Stimulated activated CD4-positive, alpha-beta T cell treated with anti-CD3 and anti-CD28 coated beads, Interleukin-2, amount 100 ng/mL, for 24 hours (primary cell): ENCODE data around the gene GDPD4.

Source experiments
- DNase-seq, 2 donors: peaks; one replicate each; pipeline ENCODE4 v3.0.0-alpha.2; 2020

Gene GDPD4

DNA sequence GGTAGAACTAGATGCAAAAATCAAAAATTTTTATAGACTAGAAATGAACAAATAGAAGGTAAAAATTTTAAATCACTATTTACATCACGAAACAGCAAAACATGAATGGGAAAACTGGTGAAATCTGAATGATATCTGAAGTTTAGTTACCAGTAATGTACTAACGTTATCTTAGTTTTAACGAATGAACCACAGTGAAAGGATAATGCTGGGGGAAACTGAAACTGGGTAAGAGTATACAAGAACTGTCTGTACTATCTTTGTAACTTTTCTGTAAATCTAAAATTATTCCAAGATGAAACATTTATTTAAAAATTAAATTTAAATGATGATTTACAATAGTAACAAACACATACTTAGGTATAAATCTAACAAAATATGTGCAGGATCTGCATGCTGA is 7.4 kb downstream of the GDPD4 start:
- no peak for DNase-seq

DNA sequence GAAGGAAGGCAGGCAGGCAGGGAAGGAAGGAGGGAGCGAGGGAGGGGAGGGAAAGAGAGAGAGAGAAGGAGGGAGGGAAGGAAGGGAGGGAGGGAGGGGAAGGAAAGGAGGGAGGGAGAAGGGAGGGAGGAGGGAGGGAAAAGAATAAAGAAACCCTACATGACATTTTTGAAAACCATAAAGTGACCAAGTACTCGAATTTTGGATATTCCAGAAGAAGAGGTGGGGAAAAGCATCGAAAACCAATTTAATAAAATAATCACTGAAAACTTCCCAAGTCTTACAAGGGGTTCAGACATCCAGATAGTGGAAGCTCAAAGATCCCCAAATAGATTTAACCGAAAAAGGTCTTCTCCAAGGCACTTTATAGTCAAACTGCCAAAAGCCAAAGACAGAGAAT is 11.7 kb downstream of the GDPD4 start:
- no peak for DNase-seq

DNA sequence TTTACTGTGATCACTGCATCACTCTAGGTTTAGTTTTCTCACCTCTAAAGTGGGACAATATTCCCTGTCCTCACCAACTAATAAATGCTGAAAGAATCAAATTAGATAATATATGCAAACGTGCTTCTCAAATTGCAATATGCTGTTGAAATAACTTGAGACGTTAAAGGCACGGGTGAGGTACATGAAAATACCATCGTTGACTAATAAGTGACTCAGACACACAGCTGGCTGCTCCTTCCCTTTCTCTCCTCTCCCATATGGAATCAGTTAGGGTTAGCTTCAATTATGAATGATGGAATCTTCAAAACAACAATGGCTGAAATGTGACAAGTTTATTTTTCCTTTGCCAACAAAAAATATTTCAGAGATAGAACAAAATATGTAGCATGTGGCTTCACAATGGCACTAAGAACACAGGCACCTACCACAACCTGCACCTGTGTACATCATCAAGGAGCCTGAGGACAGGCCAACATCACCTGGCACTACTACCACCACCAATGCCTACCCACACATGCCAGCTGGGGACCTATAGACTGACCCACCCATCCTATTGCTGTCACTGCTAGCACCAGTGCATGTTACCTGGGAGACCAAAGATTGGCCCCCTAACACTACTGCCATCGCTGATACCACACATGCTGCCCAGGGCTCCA is 13.7 kb downstream of the GDPD4 start:
- DNase-seq: no peak

DNA sequence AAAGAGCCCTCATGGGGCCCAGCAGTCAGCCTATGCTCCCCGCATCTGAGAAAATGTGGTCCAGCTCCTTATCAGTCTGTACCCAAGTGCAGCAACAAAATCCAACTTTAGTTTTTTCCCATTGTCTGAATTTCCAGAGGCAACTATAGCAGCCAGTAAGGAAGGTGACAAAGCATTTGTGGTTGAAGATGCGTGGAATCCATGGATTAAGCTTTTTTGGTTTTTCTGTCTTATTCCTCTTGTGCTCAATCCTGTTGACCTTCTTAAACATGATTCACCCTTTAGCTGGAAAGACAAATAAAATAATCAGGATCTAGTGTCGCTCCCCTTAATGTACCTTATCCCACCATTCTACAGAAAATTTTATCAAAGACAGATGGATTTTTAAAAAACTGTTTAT is 14.3 kb downstream of the GDPD4 start:
- no peak for DNase-seq

DNA sequence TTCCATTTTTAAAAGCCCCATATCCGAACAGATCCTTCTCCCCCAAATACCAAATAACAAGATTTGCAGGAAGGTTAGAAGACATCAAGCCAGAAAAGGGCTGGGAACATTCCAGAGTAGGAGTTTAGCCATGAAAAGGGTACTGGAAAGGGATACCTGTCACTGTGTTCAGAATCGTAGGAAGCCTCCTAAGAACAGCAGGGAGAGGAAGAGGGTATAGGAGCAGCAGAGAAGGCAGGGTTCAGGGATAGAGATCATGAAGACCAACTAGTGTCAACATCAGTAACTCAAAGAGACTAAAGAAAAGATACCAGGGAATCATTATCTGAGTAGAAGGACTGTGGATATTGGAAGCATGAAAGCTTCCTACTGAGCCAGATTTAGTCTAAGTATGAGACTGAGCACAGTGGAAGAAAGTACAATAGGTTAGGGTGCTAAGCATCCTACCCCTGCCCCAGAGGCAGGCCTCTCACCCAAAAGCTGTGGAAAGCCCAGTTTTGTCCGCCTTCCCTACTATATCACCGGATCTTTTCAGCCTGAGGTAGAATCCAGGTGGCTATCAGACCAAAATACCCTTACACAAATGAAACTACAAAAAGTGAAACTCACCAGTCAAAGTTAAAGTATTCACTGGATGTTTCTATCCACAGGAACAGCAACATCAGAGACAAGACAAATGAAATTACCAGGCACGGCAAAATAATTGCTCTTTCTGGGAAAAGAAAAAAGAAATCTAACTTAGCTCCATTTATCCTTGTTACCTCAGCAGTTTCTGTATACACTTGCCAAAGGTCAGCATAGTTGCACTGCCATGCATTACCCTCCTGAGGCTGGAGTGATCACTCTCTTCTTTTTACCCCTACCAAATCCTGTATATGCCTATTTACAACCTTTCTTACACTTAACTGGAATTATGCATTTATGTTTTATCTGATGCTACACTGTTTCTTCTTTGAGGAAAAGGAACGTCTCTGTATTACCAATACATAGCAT is 16.7 kb downstream of the GDPD4 start:
- DNase-seq: no peak

DNA sequence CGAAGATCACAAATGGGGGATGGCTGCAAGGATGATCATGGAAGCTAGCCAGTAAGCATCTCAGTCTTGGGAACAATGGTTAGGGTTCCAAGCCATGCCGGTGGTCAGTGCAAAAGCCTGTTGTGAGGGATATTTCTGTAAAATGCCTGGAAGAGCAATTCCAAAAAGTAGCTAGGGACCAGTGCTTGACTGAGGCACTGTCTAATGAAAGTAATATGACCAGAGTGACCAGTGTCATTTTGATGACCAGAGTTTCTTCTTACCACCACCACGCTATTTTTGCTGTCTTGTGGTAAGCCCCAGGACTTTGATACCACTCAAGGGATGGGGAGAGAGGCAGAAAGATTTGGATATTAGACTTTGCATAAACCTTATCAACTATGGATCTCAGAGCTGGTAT is 18.4 kb downstream of the GDPD4 start:
- no peak for DNase-seq

DNA sequence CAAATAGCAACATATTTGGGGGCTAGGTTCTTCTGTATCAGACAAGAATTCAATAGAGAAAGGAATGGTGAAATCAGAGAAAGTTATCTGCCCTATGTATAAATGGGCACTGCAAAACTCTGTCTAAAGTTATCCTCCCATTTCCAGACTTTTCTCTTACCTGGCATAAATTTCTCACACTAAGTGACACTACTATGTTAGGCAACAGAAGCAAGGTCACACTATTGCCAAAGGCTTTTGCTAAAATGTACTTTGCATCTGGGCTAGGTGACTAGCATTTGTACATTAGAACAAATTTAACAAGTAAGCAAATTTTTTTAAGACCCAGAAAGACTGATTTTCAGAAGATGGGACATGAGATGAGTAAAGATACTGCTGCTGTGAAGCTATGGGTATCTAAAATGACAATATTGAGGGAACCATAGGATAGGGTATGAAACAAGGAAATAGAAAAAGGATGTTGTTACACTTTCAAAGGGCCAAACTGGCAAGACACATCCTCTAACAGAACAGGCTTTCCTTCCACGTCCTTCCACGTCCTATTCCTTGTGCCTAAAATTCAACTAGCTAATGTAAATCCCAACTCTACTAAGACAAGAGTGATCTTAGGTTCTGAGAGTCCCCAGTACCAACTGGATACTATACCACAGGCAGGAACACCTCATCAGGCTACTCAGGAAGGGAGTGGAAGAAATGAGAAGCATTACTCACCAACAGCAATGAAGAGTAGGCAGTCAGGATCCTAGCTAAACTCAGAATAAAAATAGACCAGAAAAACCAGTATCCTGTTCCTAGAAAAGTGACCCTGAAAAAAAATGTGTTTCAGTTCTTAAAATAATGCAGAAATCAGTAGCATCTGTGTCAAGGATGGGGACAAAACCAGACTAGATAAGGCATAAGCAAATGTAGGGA is 22.6 kb downstream of the GDPD4 start:
- DNase-seq: no peak

DNA sequence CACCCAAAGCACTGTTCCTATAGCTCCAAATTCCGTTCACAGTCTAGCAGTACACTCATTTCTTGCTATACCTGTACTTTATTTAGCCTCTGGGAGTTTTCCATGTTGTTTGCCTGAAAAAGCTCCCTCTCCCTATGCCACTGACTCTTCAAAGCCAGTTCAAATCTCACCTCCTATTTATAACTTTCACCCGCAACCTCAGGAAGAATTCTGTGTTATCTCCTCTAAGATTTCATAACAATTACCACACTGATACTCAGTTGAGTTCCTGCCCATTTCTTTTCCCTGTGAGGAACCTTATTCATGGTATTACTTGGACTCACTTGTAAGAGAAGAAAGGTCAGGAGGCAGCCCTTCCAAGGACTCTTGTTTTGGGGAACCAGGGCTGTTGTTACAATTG is 25.2 kb downstream of the GDPD4 start:
- DNase-seq: no peak

DNA sequence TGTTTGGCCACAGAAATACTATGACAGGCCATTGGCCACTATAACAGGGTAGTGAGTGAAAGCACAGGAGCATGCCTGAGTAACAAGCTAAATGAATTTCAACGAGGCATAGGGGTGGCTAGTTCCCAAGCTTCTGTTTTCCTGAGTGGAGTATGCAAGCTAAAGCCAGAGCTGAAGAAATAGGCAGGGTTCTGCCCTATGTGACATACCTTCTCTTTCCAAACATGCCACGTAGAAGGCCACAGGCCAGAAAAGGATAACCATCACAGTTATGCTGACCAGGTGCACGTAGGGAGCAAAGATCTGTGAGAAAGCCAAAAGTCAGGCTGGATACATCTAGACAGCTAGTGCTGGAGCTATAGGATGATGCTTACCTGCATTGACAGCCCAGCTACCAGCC is 30.6 kb downstream of the GDPD4 start:
- no peak for DNase-seq

DNA sequence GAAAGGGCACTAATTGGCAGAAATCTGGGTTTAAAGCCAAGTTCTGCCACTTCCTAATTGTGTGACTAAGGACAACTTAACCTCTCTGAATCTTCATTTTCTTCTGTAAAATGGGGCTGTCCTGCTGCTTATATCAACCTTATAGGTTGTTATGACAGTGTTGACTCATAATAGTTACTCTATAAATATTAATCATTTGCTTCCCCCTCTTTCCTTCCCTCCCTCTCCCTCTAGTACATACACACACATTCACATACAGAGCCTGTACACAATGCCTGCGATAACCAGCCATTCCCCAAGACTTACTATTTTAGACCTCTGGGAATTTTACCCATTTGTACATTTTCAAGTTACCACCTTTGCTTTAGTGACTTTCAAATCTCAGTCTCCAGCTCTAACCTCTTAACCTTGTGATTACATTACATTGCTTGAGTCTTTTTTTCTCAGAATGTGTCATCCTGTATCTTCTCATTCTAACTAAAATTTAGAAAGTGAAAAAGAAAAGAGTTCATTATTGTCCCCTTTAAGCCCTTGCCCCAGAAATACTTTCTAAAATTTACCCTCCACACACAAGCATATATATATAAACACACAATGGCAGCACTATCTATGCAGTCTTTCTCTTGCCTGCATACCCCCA is 31.9 kb downstream of the GDPD4 start:
- DNase-seq: no peak

DNA sequence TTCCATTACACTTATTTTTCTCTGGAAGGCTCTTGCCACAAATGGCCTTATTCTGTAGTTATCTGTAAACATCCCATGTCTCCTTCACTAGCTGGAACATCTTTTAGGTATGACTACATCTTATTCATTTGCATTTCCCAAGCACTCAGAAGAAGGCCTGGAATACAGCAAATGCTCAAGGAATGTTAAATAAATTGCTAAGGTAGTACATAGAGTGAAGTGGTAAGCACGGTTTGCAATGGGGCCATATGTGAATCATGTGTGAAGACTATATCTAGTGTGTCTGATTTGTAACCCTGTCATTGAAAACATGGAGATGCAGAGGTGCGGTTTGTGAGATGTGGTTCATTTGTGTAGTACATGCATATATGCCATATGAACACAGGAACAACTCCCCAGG is 33.5 kb downstream of the GDPD4 start:
- DNase-seq: no peak

DNA sequence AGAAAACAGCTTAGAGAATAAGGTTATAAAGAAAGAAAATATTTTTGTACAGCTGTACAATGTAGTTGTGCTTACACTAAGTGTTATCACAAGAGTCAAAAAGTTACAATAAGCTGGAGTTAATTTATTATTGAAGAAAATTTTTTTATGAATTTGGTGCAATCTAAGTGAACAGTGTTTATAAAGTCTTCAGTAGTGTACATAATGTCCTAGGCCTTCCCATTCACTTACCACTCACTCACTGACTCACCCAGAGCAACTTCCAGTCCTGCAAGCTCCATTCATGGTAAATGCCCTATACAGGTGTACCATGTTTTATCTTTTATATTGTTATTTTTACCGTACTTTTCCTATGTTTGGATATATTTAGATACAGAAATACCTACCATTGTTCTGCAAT is 34.7 kb downstream of the GDPD4 start:
- no peak for DNase-seq

DNA sequence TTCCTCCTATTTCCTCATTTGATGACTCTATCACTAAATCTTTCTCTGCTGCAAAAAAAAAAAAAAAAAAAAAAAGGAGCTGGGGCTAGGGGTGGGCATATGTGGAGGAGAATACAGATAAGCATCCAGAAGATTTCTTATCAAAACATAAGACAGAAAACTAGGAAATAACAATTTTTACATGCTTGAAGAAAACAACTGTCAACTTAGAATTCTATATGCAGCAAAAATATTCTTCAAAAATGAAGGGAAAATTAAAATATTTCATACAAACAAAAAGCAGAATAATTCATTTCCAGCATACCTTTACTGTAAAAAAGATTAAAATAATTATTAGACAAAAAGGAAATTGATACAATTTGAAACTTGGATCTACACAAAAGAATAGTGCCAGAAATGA is 38.7 kb downstream of the GDPD4 start:
- DNase-seq: no peak

DNA sequence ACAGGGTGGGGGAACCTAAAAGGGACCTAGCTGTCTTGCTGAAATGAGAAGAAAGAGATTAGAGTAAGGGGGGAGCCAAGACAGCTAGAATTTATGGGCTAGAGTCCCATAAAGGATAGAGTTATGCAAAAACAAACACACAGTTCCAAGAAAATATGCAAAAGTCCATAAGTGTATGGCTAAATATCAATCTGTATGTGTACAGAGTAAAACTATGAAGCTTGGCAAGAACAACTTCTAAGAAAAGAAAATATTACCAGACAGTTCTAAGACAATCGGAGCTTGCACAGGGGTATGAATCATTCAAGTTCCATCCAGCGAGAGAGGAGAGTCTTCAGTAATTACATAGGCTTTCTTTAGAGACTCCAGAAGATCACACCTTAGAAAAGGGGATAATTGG is 41.8 kb downstream of the GDPD4 start:
- DNase-seq: no peak

DNA sequence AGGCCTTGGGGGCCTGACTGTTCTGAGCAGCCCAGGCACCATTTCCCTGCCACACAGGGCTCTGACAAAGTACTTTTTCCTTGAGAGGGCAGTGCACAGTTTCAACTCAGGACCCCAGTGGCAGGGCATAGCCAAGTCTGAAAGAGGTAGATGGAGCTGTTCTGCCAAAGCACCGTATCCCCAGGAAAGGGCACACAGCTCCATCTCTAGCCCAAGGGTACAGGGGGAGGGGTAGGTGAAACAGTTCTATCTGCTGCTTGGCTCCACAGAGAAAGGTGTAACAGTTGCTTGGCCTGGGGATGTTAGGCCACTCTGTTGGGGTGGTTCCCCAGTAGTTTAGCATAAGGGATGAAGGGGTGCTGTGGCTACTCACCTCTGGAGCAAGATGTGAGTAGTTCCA is 47.8 kb downstream of the GDPD4 start:
- no peak for DNase-seq

DNA sequence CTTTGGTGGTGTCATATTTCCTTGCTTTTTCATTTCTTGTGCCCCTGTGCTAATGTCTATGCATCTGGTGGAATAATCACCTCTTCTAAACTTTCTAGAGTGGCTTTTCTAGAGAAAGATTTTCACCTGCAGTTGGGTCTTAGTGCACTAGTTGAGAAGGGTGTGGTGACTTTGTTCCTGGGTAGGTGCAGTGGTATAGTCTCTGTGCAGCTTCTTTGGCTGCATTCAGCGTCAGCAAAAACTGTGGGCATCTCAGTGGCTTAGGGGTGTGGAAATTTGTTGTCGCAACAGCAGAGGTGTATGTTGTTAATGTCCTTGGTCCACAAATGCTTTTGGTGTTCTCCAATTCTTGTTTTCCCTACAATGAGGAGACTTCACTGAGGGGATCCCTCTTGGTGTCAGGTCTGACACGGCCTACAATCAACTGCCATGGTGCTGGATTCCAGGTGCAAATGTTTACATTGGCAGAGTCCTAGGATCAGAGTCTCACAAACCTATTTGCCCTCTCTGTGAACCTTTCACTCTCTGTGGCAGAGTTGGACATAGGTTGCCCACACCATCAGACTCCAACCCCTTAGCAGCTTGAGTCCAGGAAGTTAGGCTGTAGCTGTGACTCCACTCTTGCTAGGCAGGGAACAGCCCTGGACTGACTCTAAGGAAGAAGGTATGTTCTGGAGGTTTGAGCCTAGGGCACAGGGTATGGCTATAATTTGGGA is 48.8 kb downstream of the GDPD4 start:
- DNase-seq: no peak

DNA sequence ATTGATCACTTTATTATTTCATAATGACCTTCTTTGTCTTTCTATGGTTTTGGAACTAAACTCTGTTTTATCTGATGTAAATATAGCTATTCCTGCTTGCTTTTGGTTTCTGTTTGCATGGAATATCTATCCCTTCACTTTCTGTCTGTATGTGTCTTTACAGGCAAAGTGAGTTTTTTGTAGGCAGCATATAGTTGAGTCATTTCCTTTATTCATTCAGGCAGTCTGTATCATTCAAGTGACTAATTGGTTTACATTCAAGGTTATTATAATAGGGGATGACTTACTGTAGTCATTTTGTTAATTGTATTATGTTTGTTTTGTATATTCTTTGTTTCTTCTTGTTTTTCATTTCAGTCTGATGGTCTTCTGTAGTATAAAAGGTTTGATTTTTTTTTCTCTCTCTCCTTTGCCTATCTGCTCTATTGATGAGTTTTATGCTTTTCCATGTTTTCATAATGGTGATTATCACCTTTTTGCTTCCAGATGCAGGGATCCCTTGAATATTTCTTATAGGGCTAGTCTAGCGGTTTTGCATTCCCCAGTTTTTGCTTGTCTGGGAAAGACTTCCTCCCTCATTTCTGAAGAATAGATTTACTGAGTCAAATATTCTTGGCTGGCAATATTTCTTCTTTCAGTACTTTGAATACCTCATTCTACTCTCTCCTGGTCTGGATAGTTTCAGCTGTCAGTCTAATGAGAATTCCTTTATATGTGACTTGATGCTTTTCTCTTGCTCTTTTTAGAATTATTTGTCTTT is 50.4 kb downstream of the GDPD4 start:
- DNase-seq: no peak

DNA sequence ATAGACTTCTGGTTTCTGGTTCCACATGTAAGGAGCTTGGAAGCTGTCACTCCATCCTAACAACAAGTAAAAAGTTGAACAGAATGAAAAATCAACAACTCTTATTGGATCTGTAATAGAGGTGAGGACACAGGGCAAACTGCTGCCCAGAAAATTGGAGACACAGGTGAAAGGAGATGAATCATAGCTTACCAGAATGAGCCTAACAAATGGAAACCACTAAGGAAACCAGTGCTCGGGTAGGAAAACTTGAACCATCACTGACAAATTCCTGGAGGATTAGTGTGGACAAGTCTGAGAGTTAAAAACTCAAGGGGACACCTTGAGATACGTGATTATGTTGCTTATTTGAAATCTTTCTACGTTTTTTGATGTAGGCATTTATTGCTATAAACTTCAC is 52.1 kb downstream of the GDPD4 start:
- no peak for DNase-seq

DNA sequence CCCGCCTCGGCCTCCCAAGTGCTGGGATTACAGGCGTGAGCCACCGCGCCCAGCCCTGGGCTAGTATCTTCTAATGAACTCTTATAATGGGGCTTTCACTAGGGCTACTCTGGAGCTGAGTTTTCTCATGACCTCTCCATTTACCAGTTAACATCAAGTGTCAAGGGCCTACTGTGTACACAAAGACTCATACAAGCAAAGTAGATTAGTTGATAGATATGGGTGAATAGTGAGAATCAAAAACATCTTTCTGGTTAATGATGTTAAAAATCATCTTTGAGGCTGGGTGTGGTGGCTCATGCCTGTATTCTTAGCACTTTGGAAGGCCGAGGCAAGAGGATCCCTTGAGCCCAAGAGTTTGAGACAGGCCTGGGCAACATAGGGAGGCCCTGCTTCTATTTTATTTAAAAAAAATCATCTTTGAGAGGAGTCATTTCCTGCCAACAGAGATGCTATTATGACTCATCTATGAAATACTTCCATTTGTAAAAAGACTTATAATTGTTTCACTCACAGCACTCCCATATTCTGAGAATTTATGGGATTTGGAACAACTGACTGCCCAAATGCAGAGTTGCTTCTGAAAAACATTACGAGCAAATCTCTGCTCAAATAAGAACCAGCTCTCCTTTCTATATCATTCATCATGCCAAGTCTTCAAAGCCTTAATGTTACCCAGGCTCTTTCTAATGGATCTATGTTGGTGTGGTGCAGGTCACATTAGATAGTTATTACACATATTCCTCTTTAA is 57.0 kb downstream of the GDPD4 start:
- DNase-seq: peak in 1 of 2 donors; percentile 7

DNA sequence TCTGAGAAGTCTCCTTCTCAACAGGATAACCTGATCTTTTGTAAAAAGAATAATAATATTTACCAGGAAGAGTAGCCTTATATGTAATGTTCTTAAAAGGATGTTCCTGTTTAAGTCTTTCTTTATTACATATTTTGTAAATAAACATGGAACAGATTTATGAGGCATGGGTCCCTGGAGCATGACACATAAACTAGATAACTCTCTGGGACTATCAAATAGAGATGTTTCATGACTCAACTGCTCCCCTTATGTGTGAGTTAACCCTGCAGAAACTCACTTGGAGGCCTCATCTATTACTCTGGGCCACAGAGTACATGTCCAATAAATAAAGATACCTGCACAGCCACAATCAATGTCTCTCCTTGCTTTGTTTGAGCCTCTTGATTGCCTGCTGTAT is 64.6 kb downstream of the GDPD4 start:
- DNase-seq: no peak

DNA sequence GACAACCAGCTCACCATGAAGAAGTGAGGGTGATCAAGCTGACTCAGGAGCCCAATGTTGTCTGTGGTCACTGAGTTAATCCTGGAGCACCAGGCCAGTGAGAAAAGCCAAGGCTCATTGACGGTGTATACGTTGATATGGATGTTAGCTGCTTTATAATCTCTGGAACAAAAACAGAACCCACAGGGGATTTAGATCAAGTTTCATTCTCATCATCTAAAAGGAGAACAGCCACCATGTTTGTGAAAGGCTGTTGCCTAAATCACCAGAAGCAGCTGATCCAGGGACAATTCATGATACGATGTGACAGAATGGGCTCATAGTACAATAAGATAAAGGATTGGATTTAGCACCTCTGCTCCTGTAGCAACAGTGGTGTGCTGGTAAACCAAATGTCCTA is 68.5 kb downstream of the GDPD4 start:
- no peak for DNase-seq
